Mesenteric fat pad (tissue), 1 donor: ENCODE results near the gene CALCB. TPM values are rescaled to one million over a fixed set of nuclear protein-coding genes. Genes with fewer than 3 reads are reported as not detected.

Experiments
- DNase-seq: peaks from one replicate; pipeline ENCODE4 v3.0.0-alpha.2; 2020; ENCODE audit warnings: low spot score
- total RNA-seq: library from RNA; stranded (reverse); fragmentation: NEBNext Ultra II Directional; extraction: Animal tissue kit (Norgen Biotek cat#: 25700); gene quantifications from one replicate; pipeline ENCODE4 v1.2.1, GENCODE V29; 2021
- donor health status: DM: yes; HTN: yes; CAD: no.

The CALCB gene
- total RNA-seq, 1 donor from 2014 or later = 0.29 TPM

GRCh38 chr11:15074206-15075161 is 1.1 kb downstream of the CALCB start:
- DNase-seq = no peak

DNA sequence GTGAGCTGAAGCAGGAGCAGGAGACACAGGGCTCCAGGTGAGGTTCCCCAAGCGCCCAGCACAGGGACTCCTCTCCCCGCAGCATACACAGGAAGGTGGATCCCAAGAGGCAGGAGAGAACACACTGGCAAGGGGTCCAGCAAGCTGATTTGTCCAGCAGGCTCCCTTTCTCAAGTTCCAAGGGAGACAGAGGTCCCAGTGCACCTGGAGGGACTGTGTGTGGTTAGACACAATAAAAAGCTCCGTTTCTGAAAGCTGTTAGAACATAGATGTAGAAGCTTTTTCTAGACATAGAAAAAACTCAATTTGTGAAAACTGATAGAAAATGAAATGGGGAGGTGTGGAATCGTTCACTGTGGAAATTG is 1.8 kb downstream of the CALCB start:
- no peak for DNase-seq

DNA sequence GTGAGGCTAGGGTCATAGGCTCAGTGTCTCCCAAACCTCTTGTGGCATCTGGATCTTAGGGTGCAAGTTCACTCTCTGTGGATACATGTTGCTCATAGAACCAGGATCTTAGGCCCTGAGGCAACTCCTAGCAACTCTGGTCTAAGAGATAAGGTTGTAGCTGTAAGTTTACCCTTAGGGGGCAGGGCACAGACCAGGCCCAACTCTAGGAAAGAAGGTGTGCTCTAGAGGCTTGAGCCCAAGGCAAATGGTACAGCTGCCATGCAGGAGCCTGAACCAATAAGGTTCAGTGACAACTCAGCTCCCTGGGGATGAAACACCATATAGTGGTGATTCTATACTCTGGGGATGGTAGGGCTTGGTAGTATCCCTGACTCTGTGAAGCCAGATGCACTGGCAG is 17.8 kb downstream of the CALCB start:
- no peak for DNase-seq

DNA sequence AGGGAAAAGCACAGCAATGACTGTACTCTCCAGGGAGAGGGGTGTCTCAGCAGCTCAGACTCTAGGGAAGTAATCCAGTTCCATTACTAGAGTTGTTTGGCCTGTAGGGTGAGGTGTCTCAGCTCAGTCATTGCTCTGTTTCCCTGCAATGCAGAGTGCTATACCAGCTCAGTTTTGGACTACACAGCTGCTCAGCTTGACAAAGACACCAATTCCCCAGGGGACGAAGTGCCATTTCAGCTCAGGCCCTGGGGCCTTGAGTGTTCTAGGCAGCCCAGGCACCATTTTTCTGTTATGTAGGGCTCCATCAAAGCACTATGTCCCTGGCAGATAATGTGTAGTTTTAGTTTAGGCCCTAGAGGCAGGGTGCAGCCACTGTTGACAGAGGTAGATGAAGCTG is 18.2 kb downstream of the CALCB start:
- DNase-seq = no peak

DNA sequence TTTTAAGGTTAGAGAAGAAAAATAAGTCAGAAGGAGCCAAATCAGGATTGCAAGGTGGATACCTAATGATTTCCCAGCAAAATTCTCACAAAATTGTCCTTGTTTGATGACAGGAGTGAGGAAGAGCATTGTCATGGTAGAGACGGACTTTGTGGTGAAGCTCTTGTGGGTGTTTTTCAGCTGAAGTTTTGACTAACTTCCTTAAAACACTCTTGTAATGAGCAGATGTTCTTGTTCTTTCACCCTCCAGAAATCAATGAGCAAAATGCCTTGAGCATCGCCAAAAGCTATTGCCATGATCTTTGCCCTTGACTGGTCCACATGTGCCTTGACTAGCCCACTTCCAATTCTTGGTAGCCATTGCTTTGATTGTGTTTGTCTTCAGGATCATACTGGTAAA is 20.0 kb downstream of the CALCB start:
- DNase-seq = no peak

DNA sequence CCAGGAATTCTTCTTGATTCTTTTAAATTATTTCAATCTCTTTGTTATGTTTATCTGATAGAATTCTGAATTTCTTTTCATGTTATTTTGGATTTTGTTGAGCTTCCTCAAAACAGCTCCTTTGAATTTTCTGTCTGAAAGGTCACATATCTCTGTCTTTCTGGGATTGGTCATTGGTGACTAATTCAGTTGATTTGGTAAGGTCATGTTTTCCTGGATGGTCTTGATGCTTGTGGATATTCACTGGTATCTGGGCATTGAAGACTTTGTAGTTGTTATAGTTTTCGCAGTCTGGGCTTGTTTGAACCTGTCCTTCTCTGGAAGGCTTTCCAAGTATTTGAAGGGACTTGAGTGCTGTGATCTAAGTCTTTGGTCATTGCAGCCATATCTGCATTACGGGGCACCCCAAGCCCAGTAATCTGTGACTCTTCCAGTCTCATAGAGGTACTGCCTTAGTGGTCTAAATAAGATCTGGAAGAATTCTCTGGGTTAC is 22.4 kb downstream of the CALCB start:
- DNase-seq = no peak

- no peak for DNase-seq
These were observed 24.0 kb downstream of the CALCB start for GRCh38 chr11:15097411-15097810.

GRCh38 chr11:15099267-15099666 is 25.9 kb downstream of the CALCB start:
- DNase-seq = no peak

GRCh38 chr11:15101072-15101709 is 27.8 kb downstream of the CALCB start:
- no peak for DNase-seq

DNA sequence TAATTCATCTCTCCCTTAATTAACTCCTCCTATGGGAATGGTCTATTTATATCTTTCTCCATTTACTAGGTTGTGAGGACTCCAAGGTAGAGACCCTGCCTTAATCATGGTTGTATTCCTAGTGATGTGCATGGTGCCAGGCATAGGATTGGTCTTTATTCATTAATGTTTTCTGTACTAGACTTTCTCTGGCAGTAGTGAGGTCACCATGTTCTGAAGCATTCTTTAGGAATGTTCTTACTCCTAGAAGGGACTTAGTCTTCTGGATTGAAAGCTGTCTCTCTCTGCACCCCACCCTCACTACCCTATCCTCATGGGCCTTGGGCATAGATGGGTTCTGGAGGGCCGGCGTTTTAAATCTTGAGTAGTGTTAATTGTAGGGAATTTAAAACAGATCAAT is 30.8 kb downstream of the CALCB start:
- DNase-seq = no peak

GRCh38 chr11:15106201-15106965 is 33.0 kb downstream of the CALCB start:
- no peak for DNase-seq

DNA sequence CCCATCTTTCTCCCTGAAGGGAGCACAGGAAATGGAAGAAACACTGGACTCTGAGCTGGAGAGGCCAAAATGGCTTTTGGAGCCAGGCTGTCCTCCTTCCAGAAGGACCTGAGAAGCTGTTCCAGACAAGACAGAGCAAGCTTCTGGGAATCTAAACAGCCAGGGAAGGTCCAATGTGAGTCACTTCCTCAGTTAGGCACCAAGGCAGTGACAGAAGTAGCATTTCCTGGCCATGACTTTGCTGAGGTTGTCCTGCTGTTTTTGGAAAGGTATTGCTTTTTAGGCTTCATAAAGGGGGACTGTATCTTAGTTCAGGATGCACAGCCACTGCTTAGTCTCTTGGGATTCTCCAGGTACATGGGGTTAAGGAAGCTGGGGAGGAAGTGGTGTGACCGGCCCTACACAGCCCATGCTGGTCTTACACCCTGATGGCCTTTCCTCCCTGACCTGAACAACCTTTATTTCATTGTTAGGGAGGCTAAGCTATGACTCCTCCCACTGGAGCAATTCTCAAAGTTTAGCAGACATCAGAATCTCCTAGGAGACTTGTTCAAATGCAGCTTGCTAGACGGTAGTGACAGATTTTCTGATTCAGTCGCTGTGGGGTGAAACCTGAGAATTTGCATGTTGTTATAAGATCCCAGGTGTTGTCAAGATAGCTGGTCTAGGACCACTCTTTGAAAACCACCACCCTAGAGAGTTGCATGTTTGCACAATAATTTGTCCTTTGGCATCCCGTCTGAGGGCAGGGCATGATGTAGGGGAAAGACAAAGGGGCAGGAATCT is 34.5 kb downstream of the CALCB start:
- no peak for DNase-seq

- DNase-seq = no peak
These were observed 35.3 kb downstream of the CALCB start for GRCh38 chr11:15108592-15109130.

DNA sequence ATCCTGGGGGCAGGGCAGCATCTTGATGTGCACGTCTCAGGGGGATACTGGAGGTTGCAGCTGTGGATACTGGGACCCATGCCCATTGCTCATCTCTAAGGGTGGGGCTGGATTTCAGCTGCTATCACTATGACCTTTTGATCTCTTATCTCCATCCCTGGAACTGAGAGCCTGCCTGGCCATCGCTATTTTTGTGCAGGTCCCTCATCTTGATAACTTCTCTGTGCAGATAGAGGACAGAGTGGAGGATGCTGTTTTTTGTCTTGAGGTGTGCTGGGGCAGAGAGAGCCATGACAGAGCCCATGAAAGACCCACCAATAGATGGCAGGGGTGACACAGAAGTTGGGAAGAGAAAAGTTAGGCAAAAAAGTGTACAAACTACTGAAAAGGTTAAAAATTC is 36.2 kb downstream of the CALCB start:
- DNase-seq = no peak

DNA sequence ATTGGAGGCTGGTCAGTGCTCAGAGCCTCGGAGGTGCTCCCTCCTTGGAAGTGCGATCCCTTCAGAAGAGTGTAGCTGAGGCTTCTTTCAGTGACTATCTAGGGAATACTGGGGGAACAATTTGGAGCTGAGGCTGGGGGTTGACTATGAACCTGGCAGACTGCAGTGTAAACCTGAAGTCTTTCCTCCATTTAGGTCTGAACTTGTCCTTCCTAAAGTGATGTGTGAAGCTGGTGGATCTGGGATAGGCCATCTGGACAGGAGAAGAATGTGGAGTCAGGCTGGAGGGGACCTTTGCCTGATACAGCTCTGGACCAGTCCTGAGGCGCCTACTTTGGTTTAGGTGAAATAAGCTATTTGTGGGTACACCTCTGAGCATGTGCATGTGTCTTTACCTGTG is 37.8 kb downstream of the CALCB start:
- no peak for DNase-seq

DNA sequence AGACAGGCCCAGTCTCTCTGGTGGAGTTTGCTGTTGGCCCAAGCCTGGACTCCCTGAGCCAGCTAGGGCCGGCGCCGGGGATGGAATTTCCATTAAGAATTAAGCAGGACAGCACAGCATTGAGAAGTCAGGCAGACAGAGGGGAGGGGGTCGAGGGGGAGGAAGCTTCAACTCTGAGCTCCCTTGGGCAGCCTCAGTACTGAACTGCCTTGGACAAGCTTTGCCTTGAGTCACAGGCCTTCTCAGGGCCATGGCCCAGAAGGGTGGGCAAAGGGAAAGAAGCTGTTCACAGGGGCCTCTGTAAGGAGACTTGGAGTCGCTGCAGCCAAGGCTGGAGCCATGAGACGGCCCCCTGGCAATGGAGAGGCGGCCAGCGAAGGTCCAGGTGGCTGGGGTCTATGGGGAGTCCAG is 38.7 kb downstream of the CALCB start:
- DNase-seq = no peak

DNA sequence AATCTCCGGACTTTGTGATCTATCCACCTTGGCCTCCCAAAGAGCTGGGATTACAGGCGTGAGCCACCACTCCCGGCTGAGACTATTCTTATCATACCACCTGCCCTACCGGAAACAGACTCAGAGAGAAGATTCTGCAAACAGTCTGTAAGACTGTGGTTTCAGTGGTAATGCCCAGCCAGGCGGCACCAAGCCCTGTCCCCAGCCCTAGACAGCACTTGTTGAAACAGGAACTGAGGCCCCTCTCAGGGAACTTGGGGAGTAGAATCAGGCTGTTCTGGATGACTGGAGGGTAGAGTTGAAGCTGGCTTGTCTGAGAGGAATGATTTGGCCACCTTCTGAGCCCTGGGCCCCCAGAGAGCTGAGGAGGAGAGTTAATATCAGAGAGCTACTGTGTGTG is 40.0 kb downstream of the CALCB start:
- no peak for DNase-seq

DNA sequence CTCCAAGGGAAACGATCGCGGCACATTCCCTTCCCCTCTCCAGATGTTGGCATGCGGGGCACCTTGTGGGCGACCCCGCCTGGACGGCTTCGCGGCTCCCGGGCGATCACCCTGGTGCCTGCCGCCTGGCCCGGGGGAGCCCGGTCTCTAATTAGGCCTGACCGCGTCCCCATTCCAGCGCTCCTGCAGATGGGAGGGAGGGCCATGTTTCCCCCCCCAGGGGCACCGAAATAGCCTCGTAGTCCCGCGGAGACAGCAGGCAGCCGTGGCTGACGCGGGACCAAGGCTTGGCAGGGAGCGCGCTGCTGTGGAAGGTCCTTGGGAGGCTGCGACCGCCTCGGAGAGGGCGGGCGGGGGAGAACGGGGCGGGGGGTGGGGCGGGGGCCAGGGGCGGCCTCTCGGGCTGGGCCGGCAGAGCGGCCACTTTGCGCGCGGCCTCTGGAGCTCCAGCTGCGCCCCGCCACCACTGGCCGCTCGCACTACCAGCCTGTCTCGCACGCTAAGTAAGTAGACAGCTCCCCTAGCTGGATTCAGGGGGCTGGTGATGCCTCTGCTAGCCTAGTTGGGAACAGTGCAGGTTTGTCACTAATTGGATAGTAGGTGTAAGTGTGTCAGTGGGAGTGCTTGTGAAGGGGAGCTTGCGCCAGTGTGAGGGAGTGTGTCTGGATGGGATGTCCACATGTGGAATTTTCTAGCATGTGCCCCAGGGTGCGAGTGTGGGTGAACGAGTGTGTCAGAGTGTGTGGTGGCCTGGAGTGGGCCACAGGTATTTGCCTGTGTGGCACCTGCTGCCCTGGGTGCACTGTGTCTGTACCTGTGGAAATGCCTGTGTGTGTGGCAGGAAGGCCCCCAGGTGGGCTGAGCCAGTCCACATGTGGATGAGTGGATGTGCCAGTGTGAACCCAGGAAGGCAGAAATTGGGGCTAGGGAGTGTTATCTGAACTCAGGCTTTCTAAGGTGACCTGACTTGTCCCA is 41.4 kb downstream of the CALCB start, which contains the start of gene INSC:
TSS of gene INSC (plus strand) at position 423 of the 975 bp plus-strand sequence. CDS start 34,252 bp downstream, outside the sequence.
- no peak for DNase-seq

- no peak for DNase-seq
These were observed 42.3 kb downstream of the CALCB start for GRCh38 chr11:15115686-15116085.
